Measurements from ENCODE around the gene BLOC1S3.

- TF ChIP-seq, protein P1, sequence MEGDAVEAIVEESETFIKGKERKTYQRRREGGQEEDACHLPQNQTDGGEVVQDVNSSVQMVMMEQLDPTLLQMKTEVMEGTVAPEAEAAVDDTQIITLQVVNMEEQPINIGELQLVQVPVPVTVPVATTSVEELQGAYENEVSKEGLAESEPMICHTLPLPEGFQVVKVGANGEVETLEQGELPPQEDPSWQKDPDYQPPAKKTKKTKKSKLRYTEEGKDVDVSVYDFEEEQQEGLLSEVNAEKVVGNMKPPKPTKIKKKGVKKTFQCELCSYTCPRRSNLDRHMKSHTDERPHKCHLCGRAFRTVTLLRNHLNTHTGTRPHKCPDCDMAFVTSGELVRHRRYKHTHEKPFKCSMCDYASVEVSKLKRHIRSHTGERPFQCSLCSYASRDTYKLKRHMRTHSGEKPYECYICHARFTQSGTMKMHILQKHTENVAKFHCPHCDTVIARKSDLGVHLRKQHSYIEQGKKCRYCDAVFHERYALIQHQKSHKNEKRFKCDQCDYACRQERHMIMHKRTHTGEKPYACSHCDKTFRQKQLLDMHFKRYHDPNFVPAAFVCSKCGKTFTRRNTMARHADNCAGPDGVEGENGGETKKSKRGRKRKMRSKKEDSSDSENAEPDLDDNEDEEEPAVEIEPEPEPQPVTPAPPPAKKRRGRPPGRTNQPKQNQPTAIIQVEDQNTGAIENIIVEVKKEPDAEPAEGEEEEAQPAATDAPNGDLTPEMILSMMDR (IDR thresholded peaks at IDR 0.05; ENCODE audit: insufficient read depth, low read length, poor library complexity, severe bottlenecking): no peak
- no peak for TF ChIP-seq EZH2phosphoT487 (conservative IDR thresholded peaks at IDR 0.05; ENCODE audit: low read length)
Measured at GRCh38 chr19:45180936-45181335, 2.4 kb downstream of the BLOC1S3 start.

Measured in SU-DHL-6 (cell line).